ENCODE measurements around the gene GAA.
"Not testable (repeated sequence)": the region's sequence is repeated elsewhere in the genome, so short reads cannot be mapped to it uniquely, and the experiment has no call there.

GAA gene

GRCh38 chr17:80151333-80151732, 50.0 kb downstream of the GAA start:
- no peak for DNase-seq

DNA sequence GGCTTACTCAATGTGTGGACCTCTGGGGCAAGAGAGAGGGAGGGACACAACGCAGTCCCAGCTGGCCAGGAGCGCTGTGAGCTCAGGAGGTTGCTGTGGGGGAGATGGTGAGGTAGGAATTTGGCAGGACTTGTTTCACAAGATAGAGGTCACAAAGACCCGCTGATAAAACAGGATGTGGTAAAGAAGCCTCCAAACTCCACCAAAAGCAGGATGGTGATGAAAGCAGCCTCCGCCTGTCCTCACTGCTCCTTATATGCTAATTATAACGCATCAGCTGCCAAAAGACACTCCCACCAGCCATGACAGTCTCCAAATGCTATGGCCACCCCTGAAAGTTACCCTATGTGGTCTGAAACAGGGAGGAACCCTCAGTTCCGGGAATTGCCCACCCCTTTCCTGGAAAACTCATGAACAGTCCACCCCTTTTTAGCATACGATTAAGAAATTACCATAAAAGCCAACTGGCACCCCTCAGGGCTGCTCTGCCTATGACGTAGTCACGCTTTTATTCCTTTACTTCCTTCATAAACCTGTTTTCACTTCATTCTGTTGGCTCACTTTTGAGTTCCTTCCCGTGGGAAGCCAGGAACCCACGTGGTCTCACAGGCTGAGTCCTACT, 50.8 kb downstream of the GAA start:
- DNase-seq, result no peak

DNA sequence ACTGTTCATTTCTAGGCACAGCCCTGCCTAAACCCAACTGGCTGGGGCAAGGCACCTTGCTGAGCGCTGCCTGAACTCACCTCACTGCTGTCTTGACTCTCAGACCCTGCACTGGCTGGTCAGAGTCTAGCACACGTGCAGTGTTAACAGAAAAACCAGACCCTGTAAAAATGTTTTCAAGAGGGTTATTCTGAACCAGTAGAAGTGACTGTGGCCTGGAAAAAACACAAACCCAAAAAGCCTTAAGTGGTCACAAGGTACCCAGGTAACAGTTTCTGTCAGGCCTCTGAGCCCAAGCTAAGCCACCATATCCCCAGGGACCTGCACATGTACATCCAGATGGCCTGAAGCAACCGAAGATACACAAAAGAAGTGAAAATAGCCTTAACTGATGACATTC, 51.6 kb downstream of the GAA start:
- no peak for DNase-seq

- no peak for DNase-seq
Measured at GRCh38 chr17:80154166-80154565, 52.8 kb downstream of the GAA start.

DNA sequence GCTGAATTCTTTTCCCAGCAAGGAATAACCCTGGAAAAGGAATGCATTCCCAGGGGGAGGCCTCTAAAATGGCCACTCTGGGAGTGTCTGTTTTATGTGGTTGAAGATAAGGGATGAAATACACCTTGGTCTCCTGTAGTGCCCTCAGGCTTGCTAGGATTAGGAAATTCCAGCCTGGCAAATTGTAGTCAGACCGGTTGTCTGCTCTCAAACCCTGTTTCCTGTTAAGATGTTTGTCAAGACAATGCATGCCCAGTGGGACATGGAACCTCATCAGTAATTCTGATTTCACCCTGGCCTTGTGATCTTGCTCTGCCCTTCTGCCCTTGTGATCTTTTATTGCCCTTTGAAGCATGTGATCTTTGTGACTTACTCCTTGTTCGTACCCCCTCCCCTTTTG, 54.2 kb downstream of the GAA start:
- DNase-seq, result not testable (repeated sequence)

DNA sequence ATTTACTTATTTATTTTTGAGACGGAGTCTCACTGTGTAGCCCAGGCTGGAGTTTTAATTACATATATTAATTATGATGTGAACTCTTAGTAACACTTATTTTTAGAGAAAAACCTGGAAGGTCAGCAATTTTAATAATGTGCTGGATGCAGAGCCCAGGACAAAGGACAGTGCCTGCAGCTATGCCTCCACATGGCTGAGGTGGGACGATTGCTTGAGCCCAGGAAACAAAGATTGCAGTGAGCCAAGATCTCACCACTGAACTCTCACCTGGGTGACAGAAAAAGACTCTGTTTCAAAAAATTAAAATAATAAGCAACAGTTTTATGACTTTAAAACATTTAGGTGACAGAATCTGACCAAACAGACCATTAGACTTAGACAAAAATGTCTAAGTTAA, 57.5 kb downstream of the GAA start:
- no peak for DNase-seq

- DNase-seq, result no peak
Measured at GRCh38 chr17:80160536-80160935, 59.2 kb downstream of the GAA start.

DNA sequence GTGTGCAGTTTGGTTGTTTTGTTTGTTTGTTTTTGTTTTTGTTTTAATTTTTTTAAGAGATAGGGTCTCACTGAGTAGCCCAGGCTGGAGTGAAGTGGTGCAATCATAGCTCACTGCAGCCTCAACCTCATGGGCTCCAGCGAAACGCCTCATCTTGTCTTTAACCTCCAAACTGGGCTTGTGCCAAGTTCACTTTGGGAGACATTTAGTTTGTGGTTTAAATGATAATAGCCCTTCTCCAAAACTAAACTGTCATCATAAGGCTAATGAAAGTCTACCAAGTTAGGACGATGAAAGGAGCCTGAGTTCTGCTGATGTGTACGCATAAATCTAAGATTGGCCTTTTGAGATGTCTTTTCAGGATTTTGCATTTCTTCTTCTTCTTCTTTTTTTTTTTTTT, 62.0 kb downstream of the GAA start:
- DNase-seq, result no peak

DNA sequence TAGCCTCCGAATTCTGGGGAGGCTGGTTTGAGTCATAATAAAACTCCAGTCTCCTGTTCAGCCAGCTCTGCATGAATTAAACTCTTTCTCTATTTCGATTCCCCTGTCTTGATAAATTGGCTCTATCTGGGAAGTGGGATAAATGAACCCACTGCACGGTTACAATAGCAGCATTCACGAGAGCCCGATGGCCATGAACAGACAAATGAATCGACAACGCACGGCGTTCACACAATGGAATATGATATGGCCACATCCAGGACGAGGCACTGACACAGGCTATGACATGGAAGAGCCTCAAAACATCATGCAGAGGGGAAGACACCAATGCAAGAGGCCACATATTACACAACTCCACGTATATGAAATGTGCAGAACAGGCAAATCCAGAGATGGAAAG, 62.8 kb downstream of the GAA start:
- no peak for DNase-seq

DNA sequence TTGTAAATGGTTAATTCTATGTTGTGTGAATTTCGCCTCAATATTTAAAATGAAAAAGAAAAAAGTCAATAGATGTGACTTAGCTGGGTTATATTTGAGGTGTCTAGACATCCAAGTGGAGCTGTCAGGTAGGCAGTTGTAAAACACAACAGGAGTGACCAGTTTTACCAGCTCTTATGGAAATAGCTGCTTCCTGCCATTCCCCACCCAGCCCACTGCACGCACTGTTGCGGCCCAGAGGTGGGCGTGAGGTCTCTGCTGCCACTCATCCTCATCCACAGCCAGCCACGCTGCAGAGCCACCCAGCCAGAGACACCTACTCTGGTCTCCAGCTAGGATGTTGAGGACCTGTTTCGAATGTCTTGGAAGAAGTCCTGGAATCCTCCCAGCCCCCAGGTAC, 65.1 kb downstream of the GAA start:
- no peak for DNase-seq

- DNase-seq, result no peak
Measured at GRCh38 chr17:80168371-80168770, 67.0 kb downstream of the GAA start.

- no peak for DNase-seq
Measured at GRCh38 chr17:80169107-80169506, 67.7 kb downstream of the GAA start.
